ENCODE results near the gene OPN1LW. TPM values are rescaled to one million over a fixed set of nuclear protein-coding genes. Genes with fewer than 3 reads are reported as not detected.

OPN1LW gene
- total and polyA plus RNA-seq, 2 of the 8 experiments (the other 6 are each of a cell fraction or from before 2014, with no cell fraction given), result not detected

- TF ChIP-seq RFX5 (IDR thresholded peaks at IDR 0.05; ENCODE audit: borderline replicate concordance, low read depth, low read length) (no peak), SP1 (IDR thresholded peaks at IDR 0.05; ENCODE audit: low read depth, low read length) (no peak), CHD1 (IDR thresholded peaks at IDR 0.05; ENCODE audit: low read depth, low read length) (no peak), RBBP5 (IDR thresholded peaks at IDR 0.05; ENCODE audit: borderline replicate concordance, low read depth, low read length) (no peak)
Measured at GRCh38 chrX:154096140-154097002, 47.7 kb upstream of the OPN1LW start (continued).

Measured in H1 (cell line).